GM12874 (cell line): ENCODE measurements around the gene ZNF746.

Experiments used
- TF ChIP-seq, protein P1 (sequence below): IDR thresholded peaks from 2 replicates; pipeline ENCODE4 v1.5.1; 2011; ENCODE audit warnings: low read depth, mild to moderate bottlenecking, control low read depth, low read length, moderate library complexity; ENCODE audit not compliant: insufficient read depth

The ZNF746 gene

DNA sequence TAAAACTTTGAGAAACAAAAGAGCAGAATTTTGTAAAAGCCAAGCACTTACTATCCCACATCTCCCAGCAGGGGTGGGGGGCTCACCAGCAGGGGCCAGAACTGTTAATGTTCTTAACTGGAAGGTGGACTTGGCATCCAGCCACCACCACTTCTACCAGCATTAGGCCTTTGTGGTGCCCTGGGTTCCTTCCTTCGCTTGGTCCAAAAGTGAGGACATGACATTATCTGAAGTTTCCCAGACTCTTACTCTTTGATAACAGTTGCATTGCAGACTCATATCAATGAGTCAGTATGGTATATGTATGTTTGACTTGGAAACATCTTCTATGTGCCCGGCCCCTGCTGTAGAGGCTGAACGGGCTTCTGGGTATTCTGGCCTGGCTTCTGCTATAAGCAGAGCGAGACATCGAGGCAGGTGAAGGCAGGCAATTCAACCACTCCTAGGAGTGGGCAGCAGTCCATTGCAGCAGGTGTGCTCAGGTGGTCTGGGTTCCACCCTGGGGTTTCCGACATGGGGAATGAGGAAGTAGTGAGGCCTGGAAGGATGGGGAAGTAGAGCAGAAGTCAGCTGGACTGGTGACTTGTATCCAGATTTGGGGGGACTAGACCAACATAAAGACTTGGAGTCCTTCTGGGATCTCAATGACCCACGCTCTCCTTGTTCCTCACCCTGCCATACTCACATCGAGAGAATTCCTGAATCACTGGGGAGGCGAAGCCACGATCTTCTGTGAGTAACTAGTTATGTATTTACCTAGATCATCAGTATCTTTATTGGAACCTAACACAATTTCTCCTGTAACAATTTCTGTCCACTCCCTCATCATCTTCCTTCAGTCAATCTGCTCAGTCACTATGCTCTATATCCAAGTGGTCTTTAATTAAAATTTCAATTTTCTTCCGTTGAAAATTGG, 40.8 kb downstream of the ZNF746 start:
- TF ChIP-seq, protein P1, sequence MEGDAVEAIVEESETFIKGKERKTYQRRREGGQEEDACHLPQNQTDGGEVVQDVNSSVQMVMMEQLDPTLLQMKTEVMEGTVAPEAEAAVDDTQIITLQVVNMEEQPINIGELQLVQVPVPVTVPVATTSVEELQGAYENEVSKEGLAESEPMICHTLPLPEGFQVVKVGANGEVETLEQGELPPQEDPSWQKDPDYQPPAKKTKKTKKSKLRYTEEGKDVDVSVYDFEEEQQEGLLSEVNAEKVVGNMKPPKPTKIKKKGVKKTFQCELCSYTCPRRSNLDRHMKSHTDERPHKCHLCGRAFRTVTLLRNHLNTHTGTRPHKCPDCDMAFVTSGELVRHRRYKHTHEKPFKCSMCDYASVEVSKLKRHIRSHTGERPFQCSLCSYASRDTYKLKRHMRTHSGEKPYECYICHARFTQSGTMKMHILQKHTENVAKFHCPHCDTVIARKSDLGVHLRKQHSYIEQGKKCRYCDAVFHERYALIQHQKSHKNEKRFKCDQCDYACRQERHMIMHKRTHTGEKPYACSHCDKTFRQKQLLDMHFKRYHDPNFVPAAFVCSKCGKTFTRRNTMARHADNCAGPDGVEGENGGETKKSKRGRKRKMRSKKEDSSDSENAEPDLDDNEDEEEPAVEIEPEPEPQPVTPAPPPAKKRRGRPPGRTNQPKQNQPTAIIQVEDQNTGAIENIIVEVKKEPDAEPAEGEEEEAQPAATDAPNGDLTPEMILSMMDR = no peak

DNA sequence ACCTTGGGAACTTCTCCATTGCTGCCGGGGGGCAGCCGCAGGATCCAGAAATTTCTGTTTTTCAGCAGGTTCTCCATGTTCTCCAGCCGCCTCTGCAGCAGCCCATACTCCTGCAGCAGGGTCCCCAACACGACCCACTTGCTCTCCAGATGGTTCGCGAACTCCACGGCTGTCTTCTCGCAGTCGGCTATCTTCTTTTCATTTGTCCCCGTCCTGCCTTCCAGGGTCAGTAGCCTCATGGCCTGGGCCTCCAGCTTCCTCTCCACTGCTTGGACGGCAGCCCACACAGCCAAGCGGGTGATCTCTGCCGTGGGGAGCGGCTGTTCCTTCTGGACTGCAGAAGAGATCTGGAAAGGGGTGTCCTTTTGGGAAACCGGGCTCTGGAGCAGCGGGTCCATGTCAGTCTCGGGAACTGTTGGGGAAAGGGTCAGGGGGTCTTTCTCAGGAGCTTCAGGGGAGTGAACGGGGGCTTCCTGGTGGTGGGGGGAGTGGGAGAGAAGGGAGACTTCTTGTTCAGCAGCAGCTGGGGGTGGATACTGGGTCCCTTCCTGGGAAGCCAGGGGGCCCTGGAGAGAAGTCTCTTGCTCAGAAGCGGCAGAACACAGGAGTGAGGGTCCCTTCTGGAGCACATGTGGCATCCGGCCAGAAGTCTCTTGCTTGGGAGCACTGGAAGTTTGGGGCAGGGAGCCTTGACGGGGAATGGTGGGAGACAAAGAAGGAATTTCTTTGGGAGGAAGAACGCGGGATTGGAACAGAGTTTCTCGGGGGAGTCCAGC, 42.2 kb downstream of the ZNF746 start:
- TF ChIP-seq, protein P1 = no peak

DNA sequence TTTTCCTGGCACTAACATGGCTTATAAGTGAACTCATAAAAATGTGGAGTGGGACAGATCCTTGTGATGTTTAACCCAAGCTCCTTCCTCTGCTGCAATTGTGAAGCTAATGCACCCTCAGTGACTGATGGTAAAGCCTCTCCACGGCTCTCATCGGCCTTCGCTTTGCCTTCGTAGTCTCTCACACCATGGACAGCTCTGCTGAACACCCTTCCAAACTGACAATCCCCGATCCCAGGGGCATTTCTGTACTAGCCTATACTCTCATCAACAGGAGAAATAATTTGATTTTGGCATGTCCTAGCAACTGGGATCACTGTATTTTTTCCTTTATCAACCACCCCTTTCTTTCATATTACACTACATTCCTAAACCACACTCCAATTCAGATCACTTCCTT, 42.9 kb downstream of the ZNF746 start:
- TF ChIP-seq, protein P1 = no peak

DNA sequence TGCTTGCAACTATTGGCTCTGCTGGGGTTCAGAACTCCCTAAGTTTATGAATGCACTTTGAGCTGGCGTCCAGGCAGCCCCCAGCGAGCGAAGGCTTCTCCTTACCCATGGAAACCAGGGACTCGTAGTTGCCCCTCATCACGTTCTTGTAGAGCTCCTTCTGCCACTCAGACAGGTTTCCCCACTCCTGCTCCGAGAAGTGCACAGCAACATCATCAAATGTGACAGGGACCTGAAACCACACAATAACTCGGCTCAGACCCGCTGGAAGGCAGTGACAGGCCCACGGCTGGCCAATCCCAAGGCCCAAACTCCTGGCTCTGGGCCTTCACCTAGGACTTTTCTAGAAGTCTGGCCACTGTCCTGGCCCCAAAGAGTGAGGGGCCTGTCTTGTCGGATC, 43.6 kb downstream of the ZNF746 start:
- TF ChIP-seq, protein P1 = no peak

DNA sequence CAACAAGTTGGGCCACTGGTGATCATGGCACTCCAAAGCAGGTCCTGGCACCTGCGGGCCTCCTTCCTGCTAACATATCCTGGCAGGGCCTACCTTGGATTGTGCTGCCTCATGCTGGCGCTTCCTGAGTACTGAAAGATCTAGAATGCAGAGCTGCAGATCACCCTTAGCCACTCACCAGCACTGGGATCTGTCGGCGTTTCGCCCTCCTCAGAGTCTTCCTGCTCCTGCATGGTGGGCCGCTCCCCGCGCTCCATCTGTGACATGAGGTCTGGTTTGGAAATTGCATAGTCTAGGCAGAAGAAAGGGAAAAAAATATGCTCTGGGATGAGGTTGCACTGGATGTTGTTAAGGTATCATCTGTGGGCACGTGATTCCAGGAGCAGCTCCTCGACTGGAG, 46.8 kb downstream of the ZNF746 start:
- TF ChIP-seq, protein P1 = no peak

DNA sequence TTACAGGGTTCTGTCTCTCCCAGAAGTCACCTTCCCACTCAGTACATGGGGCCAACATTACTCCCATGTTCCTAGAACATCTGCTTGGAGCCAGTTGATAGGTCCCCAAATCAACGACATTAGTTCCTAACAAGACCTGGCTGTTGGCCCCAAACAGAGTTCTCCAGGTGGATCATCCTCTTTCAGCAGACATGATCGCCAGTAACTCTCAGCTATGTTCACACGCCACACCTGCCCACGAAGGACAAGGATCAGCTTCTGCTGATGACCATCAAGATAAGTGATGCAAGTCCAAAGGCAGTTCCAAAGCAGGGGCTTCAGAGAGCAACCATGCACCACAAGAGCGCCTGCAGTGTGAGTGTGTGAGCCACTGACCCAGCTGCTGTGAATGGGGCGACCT, 47.7 kb downstream of the ZNF746 start:
- TF ChIP-seq, protein P1 = no peak

DNA sequence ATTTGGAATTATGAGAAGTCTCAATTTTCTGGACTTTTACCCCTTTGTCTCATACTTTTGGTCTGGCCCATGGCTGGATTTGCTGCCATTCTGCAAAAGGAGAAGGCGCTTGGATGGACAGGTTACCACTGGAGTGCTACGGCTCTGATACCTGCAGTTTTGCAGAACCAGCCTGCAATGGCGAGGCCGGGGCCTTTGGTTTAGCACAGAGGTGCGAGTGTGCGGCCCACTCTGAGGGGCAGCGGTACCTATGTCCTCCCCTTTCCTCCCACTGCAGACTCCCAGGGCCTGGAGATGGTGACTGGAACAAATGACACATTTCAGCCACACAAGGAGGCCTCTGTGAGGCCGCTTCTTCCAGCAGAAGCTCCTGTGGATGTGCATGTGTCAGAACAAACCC, 48.6 kb downstream of the ZNF746 start:
- TF ChIP-seq, protein P1 = no peak
